ENCODE measurements around the gene PPFIBP2.

PPFIBP2 gene

DNA sequence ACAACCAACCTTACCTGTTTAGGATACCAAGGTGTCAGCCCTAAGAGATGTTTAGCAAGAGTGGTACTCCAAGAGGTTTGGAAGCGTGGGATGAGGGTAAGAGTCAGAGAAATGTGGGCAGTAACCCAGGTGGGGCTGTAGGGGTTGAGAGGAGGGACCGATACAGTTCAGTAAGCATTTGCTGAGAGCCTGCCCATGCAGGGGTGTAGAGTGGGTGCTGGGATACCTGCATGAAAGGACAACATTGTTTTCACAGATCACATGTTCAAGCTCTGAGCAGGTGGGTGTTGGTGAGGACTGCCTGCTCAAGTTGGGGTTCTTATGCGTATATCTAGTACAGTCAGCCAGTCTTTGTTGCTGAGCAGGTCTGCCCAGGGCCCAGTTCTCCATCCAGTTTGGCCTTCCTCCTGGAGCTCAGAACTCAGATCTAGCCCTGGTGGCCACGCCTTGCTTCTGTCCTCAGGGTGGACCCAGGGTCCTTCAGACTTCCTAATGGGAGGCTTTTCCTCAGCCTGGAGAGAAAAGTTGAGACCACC, 14.8 kb downstream of the PPFIBP2 start:
- peak; percentile 82 for DNase-seq

DNA sequence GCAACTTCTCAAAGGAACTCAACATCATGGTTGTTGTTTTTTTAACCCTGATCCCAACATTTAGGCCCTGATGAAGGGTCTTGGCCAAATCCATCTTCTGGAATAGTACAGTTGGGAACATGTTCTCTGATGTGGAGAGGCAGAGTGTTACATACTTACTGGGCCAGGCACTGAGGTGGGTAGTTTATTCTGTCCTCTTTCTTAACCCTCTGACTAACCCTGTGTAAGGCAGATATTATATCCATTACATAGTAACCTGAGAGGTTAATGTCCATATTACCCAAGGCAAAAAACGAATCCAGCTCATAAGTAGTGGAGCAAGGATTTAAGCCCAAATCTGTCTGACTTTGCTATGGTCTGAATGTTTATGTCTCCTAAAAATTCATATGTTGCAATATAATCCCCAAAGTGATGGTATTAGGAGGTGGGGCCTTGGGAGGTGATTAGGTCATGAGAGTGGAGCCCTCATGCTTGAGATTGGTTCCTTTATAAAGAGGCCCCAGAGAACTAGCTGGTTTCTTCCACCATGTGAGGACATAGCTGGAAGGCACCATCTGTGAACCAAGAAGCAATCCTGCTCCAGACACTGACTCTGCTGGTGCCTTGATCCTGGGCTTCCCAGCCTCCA, 16.3 kb downstream of the PPFIBP2 start:
- DNase-seq, result no peak

DNA sequence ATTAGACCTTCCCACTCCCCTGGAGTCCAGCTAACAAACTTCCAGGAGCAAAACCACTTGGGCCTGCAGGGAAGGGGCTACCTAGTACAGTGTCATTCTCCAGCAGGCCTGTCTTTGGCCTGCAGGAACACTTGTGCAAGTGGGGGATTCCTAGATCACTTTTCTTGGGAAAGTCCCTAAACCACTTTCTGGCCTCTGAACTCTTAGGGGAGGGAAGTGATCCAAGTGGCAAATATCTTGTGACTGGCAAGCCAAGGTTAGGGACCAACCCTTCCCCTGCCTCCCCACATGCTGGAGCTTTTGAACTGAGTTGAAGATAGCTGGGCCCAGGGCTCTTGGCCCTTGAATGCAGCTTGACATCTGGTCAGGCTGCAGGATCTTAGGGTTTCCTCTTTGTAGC, 17.2 kb downstream of the PPFIBP2 start:
- DNase-seq, result no peak

DNA sequence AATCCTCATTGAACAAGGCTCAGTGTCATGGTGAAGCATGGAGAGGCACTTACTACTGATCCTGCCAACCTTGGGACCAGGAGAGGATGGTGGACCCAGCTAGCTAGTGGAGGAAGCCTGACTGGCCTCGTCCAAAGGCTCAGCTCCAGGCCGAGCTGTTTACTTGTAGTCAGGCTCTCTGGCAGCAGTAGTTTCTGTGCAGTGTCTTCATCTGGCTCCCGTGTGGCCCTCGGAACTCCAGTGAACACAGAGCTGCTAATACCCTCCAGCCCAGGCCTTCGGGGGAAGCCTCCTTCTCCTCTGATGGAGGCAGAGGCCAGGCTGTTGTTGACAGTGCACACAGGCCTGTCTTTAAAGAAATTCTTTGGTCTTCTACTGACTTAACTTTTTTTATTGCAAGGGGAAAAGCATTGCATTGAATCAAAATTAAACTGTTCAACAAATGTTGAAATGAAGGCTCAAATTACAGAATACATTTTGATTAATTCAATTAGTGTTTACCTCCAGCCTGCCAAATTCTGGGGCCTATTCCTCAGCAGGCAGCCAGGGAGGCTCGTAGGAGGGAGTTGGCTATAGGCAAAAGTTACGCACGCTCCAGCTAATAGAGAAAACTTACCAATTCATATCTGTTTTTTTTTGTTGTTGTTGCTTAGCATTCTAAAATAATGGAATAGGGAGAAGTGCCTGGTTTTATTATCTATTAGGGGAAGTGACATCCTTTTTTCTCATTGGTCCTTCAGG, 18.8 kb downstream of the PPFIBP2 start:
- DNase-seq, result no peak

DNA sequence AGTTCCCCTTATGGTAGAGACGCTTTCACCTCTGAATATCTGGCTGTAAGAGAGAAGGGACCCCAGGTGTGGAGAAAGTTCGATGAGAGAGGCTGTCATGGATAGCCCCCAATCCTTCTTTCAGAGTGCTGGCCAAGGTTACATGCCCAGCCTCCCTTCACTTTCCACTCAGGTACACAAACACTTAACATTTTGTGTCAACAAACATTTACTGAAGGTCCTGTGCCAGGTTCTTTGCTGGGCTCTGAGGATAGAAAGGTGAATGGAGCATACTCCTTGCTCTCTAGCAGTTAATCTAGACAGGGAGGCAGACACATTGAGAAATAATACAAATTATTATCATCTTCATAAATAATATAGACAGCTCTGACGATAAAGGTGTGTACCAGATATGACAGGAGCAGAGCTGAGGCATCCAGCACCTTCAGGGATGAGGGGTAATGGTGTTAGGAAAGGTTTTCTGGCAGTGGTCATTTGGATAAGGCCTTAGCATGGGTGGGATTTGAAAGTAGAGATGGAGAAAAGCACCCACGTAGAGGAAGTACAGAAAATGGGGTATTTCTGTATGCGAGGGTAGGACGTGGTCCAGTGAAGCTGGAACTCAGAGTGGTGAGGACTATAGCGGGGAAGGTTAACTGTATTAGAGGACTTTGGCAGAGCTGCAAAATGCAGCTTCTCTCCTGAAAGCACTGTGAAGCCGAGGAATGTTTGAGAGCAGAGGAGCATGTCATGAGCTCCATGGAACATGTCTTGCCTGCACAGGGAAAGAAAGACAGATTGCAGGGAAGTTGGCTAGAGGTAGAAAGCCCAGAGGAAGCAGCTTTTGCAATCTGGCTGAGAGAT, 19.6 kb downstream of the PPFIBP2 start:
- DNase-seq, result no peak

DNA sequence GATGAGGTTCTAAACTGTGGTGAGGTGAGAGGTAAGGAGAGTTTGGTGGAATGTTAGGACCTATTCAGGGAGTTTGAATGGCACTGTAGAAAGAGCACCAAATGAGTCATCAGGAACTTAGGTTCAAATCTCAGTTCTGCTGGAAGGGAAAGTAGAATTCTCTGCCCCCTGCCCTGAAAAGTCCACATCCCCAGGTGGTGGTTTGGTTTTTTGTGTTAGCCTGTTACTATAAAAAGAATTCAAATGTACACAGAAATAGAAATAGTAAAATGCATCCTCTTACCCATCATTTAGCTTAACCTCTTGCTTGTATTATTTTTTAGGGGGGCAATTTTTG, 20.2 kb downstream of the PPFIBP2 start:
- DNase-seq, result no peak

DNA sequence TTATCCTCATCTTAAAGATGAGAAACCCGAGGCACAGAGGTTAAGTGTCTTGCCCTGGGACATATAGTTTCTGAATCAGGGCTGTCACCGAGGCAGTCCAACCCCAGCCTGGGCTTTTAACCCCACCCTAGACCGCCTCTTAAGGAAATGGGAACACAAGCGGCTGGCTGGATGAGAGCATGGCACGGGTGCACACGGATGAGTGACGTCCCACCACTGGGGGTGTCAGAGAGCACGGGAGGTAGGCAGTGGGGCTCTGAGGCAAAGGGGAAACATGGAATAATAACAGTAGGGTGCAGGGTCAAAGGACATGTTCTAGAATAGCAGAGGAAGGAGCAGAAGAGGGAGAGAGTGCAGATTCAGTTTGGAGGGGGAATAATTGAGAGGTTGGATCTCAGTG, 22.3 kb downstream of the PPFIBP2 start:
- DNase-seq, result peak in 1 of 2 experiments; percentile 38

DNA sequence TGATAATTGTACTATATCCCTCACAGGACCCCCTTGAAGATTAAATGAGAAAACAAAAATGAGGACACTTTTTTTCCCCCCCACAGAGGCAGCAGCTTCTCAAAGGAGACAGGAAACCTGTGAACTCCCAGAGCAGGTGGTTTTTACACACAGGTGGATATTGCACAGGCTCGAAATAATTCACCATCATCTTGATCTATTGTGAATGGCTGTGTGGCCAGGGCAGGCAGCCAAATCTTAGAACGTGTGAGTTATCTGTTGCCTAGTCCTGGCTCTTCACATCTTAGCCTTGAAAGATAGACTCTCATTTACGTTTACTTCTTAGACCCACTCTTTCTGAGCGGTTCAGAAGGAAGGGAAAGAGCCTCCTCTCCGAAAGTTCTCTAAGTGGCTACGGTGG, 23.5 kb downstream of the PPFIBP2 start:
- no peak for DNase-seq

DNA sequence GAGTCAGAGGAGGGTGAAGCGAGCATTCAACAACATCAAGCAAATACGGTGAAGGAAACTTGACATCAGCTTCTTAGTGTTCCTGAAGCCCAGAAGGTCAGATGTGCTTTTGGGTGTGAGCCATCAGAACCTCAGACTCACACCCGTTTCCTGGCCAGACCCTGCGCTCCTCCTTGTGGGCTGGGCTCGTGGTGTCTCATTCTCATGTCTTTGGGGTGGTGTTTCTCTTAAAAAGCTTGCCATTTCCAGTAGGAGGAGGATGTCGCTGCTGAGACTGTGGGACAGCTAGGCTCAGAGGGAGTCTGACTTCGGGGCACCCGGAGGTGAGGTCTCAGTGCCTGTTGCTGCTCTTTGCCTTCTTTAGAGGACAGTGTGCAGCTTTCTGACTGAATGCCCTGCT, 24.2 kb downstream of the PPFIBP2 start:
- DNase-seq, result no peak

DNA sequence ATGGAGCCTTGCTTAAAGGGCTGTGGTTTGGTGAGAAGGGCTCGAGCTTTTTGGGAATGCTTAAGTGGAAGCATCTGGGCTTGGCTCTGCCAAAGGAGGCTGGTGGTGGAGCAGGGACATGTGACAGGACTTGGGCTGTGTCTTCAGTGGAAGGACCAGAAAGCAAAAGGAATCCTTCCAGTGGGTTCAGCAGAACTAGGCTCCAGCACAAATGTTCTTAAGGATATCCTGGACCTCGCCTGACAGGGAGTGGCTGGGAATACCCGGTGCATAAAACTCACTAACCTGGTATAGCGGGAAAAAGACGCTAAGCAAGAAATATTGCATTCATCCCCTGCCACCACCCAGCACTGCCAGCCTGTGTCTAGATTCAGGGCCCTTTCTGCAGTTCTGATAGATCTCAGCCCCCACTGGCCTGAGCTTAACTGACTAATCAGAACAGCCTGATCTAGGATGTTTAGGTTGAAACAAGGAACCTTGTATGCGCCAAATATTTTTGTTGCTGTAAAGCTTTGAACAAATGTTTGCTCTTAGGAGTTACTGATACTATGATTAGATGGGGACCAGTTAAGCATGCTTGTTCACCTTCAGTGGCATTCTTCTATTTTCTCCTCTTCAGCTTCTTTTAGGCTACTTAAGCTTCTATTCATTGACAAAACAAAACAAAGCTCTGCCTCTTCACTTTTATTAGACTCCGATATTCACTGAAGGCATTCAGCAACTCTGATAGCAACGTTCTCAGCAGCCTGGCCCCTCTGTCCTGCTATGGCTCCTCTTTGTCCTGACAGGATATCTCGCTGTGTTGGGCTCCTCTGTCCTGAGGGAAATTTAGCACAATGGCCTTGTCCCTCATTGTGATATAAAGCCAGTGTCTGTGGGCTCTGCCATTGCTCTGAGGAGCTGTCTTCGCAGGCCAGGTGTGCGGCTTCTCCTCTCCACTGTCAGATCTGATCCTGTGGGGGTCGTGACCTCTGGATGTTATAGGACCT, 25.0 kb downstream of the PPFIBP2 start:
- DNase-seq, result no peak

DNA sequence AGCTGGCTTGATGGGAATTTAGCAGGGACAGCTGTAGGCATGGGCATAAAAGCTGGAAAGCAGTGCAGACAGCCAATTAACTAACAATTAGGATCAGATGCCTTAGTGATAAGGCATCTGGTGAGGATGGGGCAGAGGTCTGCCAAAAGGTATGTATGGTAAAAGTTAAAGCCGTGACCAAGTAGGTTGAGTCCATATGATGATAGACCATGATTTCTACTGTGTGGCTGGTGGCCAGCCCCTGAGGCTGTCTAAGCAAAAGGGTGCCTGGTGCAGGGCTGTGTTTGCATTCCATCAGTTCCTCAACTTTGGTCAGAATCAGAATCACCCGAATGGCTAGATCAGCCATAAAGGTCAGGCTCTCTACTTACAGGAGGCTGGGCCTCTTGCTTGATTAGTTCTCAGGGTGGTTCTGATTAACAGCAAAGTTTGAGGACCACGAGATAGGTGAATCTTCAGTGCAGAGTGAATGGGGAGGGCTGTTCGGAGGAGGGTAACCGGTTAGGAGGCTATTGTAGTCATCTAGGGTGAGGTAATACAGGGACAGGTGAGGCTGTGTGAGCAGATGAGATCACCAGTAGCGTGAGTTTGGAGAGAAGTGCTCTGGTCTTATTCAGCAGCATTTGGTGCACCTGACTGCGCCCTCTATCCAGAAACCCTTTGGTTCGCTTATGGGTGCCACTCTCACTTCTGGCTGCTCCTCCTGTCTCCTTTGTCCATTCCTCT, 27.2 kb downstream of the PPFIBP2 start:
- DNase-seq, result no peak

DNA sequence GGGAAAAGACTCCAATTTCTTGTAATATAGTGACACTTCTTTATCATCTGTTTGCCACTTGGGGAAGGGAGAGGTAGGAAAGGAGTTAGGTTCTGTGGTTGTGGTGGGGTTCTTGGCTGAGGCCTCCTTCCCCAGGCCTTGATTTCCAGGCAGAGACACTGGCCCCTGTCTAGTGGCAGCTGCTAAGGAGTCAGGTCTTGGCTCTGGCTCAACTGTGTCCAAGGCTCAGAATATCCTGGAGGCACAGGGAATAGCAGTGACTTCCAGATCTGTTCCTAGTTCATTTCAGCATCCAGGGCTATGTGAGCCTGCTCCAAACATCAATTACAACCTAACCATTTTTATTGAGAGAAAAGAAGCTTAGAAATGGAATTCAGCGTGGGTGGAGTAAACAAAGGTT, 29.5 kb downstream of the PPFIBP2 start:
- DNase-seq, result no peak

DNA sequence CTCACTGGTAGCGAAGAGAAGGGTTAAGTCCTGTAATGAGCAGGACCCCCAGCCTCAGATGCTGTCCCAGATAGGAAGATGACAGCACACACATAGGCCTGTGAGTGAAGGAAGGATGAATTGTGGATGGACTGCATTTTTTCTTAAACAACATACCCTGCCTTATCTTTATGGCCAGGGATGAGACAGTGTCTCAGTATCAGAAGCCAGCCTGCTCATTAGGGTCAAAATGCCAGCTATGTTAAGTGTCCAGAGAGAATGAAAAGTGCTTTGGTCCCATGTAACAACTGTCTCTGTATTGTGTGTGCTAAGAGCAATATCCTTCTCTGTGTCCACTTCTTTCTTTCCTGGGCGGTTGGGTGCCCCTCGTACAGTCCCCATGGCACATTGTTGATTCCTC, 30.2 kb downstream of the PPFIBP2 start:
- DNase-seq, result no peak

DNA sequence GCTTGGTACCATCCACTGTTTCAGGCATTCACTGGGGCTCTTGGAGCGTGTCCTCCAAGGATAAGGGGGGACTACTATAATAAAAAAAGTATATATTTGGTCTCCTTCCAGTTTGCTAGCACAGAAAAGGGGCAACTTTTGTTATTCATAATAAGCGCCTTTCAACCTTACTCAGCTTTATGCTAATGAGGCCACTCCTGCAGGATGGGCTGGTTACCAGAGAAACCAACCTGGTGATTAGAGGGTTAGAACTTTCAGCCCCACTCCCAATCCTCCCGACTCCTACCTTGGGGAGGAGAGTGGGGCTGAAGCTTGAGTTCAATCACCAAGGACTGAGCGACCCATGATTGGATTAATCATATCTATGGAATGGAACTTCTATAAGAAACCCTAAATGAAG, 31.8 kb downstream of the PPFIBP2 start:
- DNase-seq, result no peak

DNA sequence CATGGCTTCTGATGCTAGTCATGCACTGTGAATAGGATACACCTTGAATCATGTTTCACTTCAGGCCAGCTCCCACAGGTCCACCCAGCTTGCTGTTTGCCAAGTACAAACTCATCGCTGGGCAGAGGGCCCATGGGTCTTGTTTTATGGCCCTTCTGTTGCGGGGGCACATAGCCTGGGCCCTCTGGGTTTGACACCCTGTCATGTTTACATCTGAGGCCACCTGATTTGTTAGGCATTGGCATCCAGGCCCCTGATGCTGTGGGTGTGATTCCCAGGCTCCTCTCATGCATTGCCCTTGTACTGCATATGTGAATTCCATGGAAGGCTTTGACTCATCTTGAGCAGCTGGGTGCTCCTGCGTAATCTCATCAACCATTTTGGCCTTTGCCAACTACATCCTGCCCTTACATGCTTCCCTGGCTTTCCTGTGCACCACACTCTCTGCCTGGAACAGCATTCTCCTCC, 32.6 kb downstream of the PPFIBP2 start:
- DNase-seq, result no peak

DNA sequence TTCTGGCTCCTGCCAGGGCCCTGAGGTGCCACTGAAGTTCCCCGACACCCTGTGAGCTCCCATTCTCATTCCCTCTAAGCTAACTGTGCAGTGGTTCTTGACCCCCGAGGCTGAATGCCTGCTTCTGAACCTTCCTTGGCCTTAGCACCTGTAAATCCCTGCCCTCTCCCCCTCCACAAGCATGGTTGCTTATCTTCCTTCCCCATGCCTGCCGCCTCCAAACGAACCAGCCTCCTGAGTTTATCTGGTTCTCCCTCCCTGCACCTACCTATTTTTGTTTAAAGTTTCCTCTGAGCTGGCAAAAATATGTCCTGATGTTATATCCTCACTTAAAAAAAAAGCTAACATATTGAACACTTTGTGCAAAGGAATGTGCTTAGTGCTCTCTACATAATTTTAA, 33.9 kb downstream of the PPFIBP2 start:
- DNase-seq, result no peak

DNA sequence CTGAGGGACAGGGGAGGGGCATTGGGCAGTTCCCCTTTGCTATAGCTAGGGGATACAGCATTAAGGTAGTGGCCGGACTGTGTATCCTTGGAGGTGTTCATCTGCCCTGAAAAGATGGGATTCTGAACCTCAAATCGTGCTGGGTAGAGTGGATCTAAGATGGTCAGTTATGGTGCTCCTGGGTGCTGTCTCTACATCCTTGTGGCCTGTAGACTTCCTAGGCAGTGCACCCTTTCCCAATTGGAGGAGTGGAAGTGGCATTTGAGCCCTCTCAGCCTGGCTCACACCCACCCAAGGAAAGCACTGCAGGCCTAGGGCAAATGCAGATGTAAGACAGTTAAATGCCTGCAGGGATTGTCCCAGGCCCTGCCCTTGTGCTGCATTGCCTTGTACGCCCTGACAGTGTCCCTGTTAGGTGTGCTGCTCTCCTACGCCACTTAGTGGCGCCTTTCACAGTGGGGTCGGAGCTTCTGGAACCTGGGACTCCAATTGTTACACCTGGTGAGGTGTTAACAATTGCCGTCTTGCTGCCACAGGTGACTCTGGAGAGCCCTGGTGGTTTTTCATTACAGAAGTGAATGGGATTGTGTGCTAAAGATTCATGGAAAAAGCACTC, 35.0 kb downstream of the PPFIBP2 start:
- DNase-seq, result peak; percentile 17 to 79

DNA sequence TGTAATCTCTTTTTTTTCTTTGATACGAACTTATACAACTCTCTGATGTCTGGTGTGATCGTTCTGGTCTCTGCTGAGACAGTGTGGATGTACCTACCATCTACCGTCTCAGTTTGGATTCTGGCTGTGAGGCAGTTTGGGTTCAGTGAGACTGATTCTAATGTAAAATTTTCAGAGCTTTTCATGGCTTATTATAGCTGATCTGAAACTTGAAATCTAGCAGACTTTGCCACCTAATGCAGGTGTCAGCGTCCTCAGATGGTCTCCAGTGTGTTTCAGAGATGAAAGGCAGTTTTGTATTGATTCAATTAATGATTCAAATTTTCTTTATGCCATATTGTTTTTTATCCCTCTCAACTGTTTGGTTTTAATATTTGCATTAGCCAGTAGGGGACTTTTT, 35.9 kb downstream of the PPFIBP2 start:
- no peak for DNase-seq

DNA sequence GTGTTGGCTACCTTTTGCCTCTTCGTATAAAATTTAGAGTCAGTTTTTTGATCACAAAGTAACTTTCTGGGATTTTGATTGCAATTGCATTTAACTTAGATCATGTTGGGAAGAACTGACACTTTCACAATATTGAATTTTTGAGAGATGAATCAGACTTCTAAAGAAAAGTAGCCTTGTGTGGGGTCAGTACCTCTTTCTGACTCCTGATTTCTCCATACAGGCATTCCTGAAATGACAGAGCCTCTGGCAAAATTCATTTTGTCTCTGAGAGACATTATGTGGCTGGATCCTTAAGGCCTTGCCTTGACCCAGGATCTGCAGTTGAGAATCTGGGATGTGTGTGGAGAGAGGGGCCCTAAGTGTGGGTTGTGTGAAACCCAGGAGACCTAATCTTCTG, 37.8 kb downstream of the PPFIBP2 start:
- DNase-seq, result no peak

DNA sequence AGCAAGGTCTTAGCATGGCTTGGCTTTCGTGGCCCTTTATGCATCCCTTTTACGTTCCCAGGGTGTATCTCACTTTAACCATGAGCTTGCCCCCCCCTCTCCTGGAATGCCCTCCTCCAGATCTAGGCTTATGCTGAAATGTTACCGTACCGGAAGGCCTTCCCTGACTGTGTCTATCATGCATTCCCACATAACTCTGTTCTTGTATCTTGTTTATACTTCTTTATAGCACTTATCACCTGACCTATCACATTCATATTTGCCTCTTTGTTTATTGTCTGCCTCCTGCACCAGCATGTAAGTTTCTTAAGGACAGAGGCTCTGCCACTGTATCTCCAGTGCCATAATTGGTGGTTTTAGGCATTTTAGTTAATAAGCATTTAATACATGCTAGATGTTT, 38.9 kb downstream of the PPFIBP2 start:
- DNase-seq, result no peak

DNA sequence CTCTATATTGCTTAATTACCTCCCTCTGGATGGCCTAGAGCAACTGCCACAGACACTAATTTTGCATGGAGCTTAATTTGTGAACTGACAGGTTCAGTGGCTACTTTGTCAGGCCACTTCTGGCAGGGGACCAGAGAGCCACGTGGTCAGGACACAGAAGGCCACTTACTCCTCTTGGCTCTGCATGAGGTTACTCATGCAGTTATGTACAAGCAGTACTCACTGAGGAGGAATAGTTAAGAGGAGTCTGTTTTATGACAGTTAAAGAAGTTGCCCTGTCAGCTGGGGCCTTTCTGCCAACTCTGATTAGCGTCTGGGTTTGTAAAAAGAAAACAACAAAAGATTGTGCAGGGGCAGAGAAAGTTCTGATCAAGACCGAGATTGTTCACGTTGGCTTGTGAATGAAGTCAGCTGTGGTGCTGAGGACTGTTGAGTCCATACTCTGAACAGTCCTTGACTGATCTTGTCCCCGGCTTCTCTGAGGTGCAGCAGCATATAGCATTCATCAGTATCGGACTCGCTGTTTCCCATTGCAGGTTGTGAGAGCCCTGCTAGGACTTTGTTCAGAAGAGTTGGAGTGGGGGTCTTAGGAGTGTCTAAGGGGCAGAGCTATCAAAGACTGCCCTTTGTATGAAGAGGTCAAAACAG, 41.4 kb downstream of the PPFIBP2 start:
- peak; percentile 25 to 32 for DNase-seq

Measured in NCI-H526 (cell line).